Measurements from ENCODE around the gene NFIB.

DNA sequence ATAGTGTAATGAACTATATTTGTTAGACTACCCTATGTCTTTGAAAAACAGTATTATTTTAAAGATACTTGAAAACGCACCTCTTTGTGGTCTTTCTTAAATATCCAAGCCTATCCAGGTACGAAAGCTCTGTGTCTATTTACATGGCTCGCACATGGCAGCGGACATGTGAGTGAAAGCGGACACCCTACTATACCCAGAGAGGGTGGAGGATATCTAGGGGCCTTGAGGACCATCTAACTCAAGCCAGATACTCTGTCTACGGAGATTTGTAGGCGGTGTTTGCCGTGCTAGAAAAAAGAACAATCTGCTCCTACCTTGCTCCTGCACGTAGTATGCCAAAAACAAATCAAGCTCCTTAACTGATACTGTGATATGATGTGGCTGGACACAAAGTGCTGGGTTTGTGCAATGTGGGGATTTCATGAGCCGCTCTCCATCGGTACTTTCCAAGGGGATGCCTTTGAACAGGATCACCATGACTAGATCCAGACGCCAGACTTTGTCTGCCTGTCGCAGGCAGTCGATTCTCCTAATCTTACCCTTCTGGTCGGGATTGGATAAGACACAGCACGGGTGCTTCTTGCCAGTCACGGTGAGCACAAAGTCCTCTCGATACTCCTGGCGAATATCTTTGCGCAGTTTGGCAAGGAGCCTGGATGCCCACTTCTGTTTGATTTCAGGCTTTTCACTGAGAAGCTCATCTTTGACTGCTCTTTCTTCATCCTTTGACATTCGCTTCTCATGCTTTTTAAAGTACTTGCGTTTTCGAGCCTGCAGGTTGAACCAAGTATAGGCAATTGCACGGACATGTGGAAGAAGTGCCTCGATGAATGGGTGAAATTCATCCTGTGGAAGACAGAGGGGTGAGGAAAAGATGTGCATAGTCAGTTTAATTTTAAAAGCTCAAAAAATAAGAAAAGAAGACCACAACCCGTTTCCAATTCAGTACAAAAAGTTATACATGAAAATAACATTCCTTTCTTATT lies 7.0 kb downstream of the NFIB start:
- TF ChIP-seq, protein P1, sequence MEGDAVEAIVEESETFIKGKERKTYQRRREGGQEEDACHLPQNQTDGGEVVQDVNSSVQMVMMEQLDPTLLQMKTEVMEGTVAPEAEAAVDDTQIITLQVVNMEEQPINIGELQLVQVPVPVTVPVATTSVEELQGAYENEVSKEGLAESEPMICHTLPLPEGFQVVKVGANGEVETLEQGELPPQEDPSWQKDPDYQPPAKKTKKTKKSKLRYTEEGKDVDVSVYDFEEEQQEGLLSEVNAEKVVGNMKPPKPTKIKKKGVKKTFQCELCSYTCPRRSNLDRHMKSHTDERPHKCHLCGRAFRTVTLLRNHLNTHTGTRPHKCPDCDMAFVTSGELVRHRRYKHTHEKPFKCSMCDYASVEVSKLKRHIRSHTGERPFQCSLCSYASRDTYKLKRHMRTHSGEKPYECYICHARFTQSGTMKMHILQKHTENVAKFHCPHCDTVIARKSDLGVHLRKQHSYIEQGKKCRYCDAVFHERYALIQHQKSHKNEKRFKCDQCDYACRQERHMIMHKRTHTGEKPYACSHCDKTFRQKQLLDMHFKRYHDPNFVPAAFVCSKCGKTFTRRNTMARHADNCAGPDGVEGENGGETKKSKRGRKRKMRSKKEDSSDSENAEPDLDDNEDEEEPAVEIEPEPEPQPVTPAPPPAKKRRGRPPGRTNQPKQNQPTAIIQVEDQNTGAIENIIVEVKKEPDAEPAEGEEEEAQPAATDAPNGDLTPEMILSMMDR (IDR thresholded peaks at IDR 0.05), result no peak
- no peak for TF ChIP-seq POLR2A (IDR thresholded peaks at IDR 0.05)
- no peak for TF ChIP-seq POLR2AphosphoS5 (IDR thresholded peaks at IDR 0.05)

All from gastroesophageal sphincter (tissue), 3 donors.